Spleen (tissue), 11 donors: Measurements from ENCODE around the gene TBC1D3B. TPM values are rescaled to one million over a fixed set of nuclear protein-coding genes. Genes with fewer than 3 reads are reported as not detected.

Experiments
- DNase-seq: peaks from one replicate; pipeline ENCODE4 v3.0.0-alpha.2; 2020
- H3K27ac ChIP-seq, 8 donors: fragments of 200-600 bp; sonication (generic) in 7 of 8; 1 replicate in 4 of 8; 2 replicates in 4 of 8; pipeline versions ENCODE4 v1.5.0 to v1.8.0; 2016 to 2021; ENCODE audit warnings: inconsistent platforms in 4 of 8, mild to moderate bottlenecking in 4 of 8, moderate library complexity in 1 of 8
- H3K27me3 ChIP-seq, 7 donors: fragments of 200-600 bp; sonication (generic) in 6 of 7; replicated peaks in 1 of 7; 1 replicate in 4 of 7; 2 replicates in 3 of 7; pipeline versions ENCODE4 v1.5.0 to v1.8.0; 2016 to 2021; ENCODE audit warnings: inconsistent platforms in 3 of 7, mild to moderate bottlenecking in 1 of 7
- H3K36me3 ChIP-seq, 6 donors: fragments of 200-600 bp; sonication (generic) in 5 of 6; 1 replicate in 4 of 6; 2 replicates in 2 of 6; pipeline versions ENCODE4 v1.5.0 to v1.8.0; 2016 to 2021; ENCODE audit warnings: inconsistent platforms in 2 of 6
- H3K4me1 ChIP-seq, 6 donors: fragments of 200-600 bp; sonication (generic) in 5 of 6; 1 replicate in 3 of 6; 2 replicates in 3 of 6; pipeline versions ENCODE4 v1.5.0 to v1.8.0; 2016 to 2021; ENCODE audit warnings: inconsistent platforms in 3 of 6
- H3K4me3 ChIP-seq, 8 donors: fragments of 200-600 bp; sonication (generic) in 7 of 8; 1 replicate in 4 of 8; 2 replicates in 4 of 8; pipeline versions ENCODE4 v1.5.0 to v1.8.0; 2016 to 2021; ENCODE audit warnings: inconsistent platforms in 4 of 8, mild to moderate bottlenecking in 4 of 8, moderate library complexity in 2 of 8
- H3K9me3 ChIP-seq, 8 donors: fragments of 200-600 bp; sonication (generic) in 7 of 8; 1 replicate in 4 of 8; 2 replicates in 4 of 8; pipeline versions ENCODE4 v1.5.0 to v1.8.0; 2016 to 2021; ENCODE audit warnings: inconsistent platforms in 4 of 8
- CTCF ChIP-seq, 11 experiments: fragments of 200-600 bp in 7 of 11; fragments of 450-650 bp in 4 of 11; sonication (generic) in 4 of 11; IDR thresholded peaks in 8 of 11; conservative IDR thresholded peaks in 3 of 11; 1 replicate in 7 of 11; 2 replicates in 4 of 11; pipeline versions ENCODE4 v1.4.0 to v1.8.0; 2016 to 2021; ENCODE audit warnings: antibody characterized with exemption in 11 of 11, inconsistent platforms in 4 of 11, mild to moderate bottlenecking in 1 of 11
- POLR2A ChIP-seq, 3 donors: fragments of 450-650 bp; IDR thresholded peaks; one replicate each; pipeline ENCODE4 v1.5.1; 2017; ENCODE audit warnings: antibody characterized with exemption in 3 of 3, mild to moderate bottlenecking in 1 of 3
- POLR2AphosphoS5 ChIP-seq, 3 donors: sonication (generic); formaldehyde crosslinking; IDR thresholded peaks; one replicate each; pipeline ENCODE4 v1.5.1; 2017; ENCODE audit warnings: antibody characterized with exemption in 3 of 3
- WGBS, 5 donors: extraction: QIAGEN DNeasy Blood & Tissue Kit in 3 of 5; methylation state at CpG; one replicate each; pipeline versions ENCODE4 v1.1.5 to v1.1.7; 2013 to 2018; 5-methylcytosine and 5-hydroxymethylcytosine counted together
- intact Hi-C: fragments of 100-400 bp; cut with DNase I; formaldehyde crosslinking; loops from one replicate; pipeline ENCODE4 v1.15.0; 2023; ENCODE audit warnings: low total_unique reads
- polyA plus RNA-seq, 3 donors: library from polyadenylated mRNA; stranded (reverse); fragments of 200-250 nt; gene quantifications; one replicate each; pipeline ENCODE4 v1.2.1, GENCODE V29; 2013
- total RNA-seq, 7 donors: library from RNA; depleted of rRNA in 3 of 7; stranded (reverse); fragments of >200 nt in 3 of 7; fragmentation: NEBNext Ultra II Directional in 4 of 7; extraction: Animal tissue kit (Norgen Biotek cat#: 25700) in 4 of 7; gene quantifications; one replicate each; pipeline versions ENCODE4 v1.1.0 to v1.2.1, GENCODE V29; 2016 to 2021
- donor health status: healthy with polysubstance abuse.
- donor health status: DM: no; HTN: no; CAD: no; lungs with moderate emphysema.
- donor health status: DM: no; HTN: no; CAD: no.
- donor health status: Bipolar disorder and iron deficiency.
- donor health status: healthy.
- donor health status: DM: no; HTN: no; CAD: no.
- donor health status: DM: yes; HTN: yes; CAD: no.

The TBC1D3B gene
- total and polyA plus RNA-seq, 10 donors, result 1.3 to 13.5 (median 4.4) TPM; not detected in 1

DNA sequence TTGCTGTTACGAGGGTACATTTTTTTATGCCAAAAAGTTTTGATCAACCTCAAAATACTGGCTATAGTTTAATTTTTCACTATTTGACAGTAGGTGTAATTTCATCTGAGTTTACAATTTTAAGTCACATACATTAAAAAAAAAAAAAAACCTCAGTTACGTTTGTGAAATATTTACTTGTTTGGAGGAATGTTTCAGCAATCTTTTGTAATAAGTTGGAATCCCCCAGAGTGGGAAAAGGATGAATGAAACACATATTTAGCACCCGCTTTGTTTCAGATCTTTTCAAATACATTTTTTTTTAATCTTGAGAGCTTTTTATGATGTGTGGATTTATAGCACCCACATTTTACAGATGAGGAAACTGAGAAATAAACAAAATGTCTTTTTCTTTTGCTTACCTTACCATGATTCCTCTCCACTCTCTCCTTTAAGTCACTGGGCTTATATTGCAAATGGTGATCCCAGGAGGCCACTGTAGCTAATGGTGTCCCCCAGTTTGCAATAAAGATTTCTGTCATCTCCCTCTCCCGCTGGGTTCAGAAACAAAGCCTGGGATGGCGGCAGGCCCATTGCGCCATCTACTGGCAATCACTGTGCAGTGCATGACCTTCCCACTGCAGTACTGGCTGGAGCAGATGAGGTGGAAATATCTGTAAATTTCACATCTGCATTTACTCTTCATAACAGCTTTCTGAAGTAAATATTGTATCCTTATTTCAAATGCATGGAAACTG lies 27.7 kb downstream of the TBC1D3B start:
- Histone ChIP-seq H3K4me1 (peaks cover 0 to 26% (median 9%) of the 10 kb centered on the region in 6 donors), H3K4me3 (peak overlapping the region in 1 of 8 donors; percentile 21), H3K36me3 (no peaks in the 10 kb centered on the region), H3K9me3 (no peaks in the 10 kb centered on the region), H3K27ac (peak overlapping the region in 3 of 8 donors; percentile 8 to 50 (median 19)), H3K27me3 (peaks cover 0 to 35% (median 2%) of the 10 kb centered on the region in 7 donors)
- DNase-seq, result peak; percentile 95
- intact Hi-C loops, result loop anchor here (5.0 to 10.0 kb wide), 3 partner anchors 74 to 304 kb away; no protein-coding TSS in a partner anchor
- WGBS, 5 donors, result 34 to 45% (median 39%) methylated on average over 6 of the region's 6 CpGs
- peak; percentile 97 to 100 (median 100) for TF ChIP-seq CTCF (IDR thresholded peaks at IDR 0.05 in 8 of 11, conservative IDR thresholded peaks at IDR 0.05 in 3 of 11)
- TF ChIP-seq POLR2AphosphoS5 (IDR thresholded peaks at IDR 0.05), result peak in 2 of 3 donors; percentile 20 to 47
- no peak for TF ChIP-seq POLR2A (IDR thresholded peaks at IDR 0.05)

DNA sequence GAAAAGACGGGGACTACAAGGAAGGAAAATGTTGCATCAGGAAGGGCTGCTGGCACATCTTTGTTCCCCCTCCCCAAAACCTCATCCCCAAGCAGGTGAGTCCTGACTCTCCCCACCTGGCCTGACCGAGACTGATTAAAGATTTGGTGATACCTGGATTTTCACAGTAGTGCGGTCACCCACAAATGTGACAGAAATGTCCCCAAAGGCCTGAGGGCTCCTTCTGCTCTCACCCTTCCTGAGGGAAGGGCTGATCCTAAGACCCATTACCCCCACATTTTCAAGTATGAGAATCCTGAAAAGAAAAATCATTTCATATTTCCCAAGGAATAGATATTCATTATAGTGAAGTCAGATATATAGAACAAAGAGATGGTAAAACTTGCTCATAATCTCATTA lies 28.8 kb downstream of the TBC1D3B start:
- no peak for TF ChIP-seq CTCF (IDR thresholded peaks at IDR 0.05 in 8 of 11, conservative IDR thresholded peaks at IDR 0.05 in 3 of 11)
- no peak for TF ChIP-seq POLR2AphosphoS5 (IDR thresholded peaks at IDR 0.05)
- TF ChIP-seq POLR2A (IDR thresholded peaks at IDR 0.05), result no peak
- intact Hi-C loops, result loop anchor here (5.0 to 10.0 kb wide), 3 partner anchors 73 to 303 kb away; no protein-coding TSS in a partner anchor

GRCh38 chr17:36144981-36145729 lies 31.3 kb downstream of the TBC1D3B start:
- TF ChIP-seq POLR2AphosphoS5 (IDR thresholded peaks at IDR 0.05) (no peak), POLR2A (IDR thresholded peaks at IDR 0.05) (no peak), CTCF (IDR thresholded peaks at IDR 0.05 in 8 of 11, conservative IDR thresholded peaks at IDR 0.05 in 3 of 11) (no peak)
- no peak for DNase-seq
- no peak overlapping the region for H3K4me3 ChIP-seq
- intact Hi-C loops, result loop anchor here (5.0 to 10.0 kb wide), 3 partner anchors 70 to 300 kb away; no protein-coding TSS in a partner anchor
- no peaks in the 10 kb centered on the region for H3K9me3 ChIP-seq
- H3K36me3 ChIP-seq, result no peaks in the 10 kb centered on the region
- H3K27ac ChIP-seq, result no peak overlapping the region
- peaks cover 0 to 13% (median 0%) of the 10 kb centered on the region in 7 donors for H3K27me3 ChIP-seq
- 66 to 93% (median 74%) methylated on average over 5 of the region's 5 CpGs for WGBS, 5 donors
- H3K4me1 ChIP-seq, result peaks cover 0 to 27% (median 9%) of the 10 kb centered on the region in 6 donors

More for the DNA sequence above, 28.8 kb downstream of the TBC1D3B start:
- H3K4me1 ChIP-seq, result peaks cover 0 to 18% (median 9%) of the 10 kb centered on the region in 6 donors
- no peak for DNase-seq
- no peaks in the 10 kb centered on the region for H3K36me3 ChIP-seq
- H3K4me3 ChIP-seq, result peak overlapping the region in 1 of 8 donors; percentile 21
- no peaks in the 10 kb centered on the region for H3K9me3 ChIP-seq
- peaks cover 0 to 28% (median 0%) of the 10 kb centered on the region in 7 donors for H3K27me3 ChIP-seq
- H3K27ac ChIP-seq, result peak overlapping the region in 3 of 8 donors; percentile 8 to 50 (median 19)
- WGBS, 5 donors, result 64 to 90% (median 66%) methylated on average over 3 of the region's 3 CpGs
